Body of pancreas (tissue), 4 donors: ENCODE results near the gene PASK.

Source experiments
- POLR2A ChIP-seq, 3 donors: fragments of 450-650 bp; IDR thresholded peaks; one replicate each; pipeline ENCODE4 v1.6.1; 2016; ENCODE audit warnings: antibody characterized with exemption in 3 of 3, mild to moderate bottlenecking in 2 of 3
- TF ChIP-seq, protein P1 (sequence below), 7 experiments: fragments of 450-650 bp in 4 of 7; fragments of 200-600 bp in 3 of 7; sonication (generic) in 3 of 7; IDR thresholded peaks; one replicate each; pipeline ENCODE4 v1.5.1; 2016 to 2019; ENCODE audit warnings: antibody characterized with exemption in 7 of 7

DNA sequence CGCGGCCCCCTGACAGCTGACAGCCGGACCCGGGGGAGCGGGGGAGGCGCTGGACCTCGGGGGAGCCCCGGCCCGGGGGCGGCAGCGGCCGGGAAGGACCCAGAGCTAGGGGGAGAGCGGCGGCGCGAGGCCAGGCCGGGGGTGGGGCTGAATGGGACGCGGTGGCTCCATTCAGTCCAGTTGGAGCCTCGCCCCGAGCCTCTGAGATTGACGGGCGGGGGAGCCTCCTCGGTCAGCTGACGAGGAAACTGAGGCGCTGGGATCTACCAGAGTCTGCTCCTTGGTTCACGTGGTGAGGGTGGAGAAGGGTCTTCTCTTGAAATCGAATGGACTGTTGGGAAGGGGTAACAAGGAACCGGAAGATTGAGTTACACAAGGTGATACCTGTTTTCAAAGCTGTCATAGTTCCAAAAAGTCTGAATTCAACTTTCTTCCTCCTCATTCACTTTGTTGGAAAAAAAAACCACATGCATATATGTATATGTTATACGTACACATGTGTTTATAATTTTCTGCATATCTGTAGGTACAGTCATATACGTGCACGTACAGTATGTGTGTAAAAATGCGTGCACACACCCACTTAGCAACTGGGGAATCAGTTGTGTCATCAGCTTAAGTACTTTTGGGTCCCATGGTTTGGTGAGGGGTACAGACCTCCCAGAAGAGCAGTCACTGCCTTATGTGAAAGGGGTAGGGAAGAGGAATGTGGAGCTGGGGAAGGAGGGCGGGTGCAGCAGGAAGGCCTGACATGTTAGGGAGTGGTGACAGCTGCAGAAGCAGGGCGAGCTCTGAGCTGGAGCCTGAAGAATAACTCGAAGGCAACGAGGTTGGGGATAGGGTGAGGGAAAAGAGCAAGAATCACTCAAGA, 1.6 kb upstream of the PASK start:
- TF ChIP-seq, protein P1, sequence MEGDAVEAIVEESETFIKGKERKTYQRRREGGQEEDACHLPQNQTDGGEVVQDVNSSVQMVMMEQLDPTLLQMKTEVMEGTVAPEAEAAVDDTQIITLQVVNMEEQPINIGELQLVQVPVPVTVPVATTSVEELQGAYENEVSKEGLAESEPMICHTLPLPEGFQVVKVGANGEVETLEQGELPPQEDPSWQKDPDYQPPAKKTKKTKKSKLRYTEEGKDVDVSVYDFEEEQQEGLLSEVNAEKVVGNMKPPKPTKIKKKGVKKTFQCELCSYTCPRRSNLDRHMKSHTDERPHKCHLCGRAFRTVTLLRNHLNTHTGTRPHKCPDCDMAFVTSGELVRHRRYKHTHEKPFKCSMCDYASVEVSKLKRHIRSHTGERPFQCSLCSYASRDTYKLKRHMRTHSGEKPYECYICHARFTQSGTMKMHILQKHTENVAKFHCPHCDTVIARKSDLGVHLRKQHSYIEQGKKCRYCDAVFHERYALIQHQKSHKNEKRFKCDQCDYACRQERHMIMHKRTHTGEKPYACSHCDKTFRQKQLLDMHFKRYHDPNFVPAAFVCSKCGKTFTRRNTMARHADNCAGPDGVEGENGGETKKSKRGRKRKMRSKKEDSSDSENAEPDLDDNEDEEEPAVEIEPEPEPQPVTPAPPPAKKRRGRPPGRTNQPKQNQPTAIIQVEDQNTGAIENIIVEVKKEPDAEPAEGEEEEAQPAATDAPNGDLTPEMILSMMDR (IDR thresholded peaks at IDR 0.05) = no peak
- no peak for TF ChIP-seq POLR2A (IDR thresholded peaks at IDR 0.05)
